Neuron (in vitro differentiated cells): ENCODE measurements around the gene RHOG.

ENCODE experiments used
- H2AFZ ChIP-seq: one replicate; pipeline ENCODE4 v1.6.1; 2013; ENCODE audit warnings: low read depth, mild to moderate bottlenecking, inconsistent platforms, low read length, moderate library complexity
- H3K27me3 ChIP-seq: one replicate; pipeline ENCODE4 v1.6.1; 2013; ENCODE audit warnings: low read length; ENCODE audit not compliant: insufficient read depth
- H3K36me3 ChIP-seq: one replicate; pipeline ENCODE4 v1.6.1; 2013; ENCODE audit warnings: low read length; ENCODE audit not compliant: insufficient read depth
- H3K4me1 ChIP-seq: one replicate; pipeline ENCODE4 v1.6.1; 2013; ENCODE audit warnings: low read length; ENCODE audit not compliant: insufficient read depth
- H3K4me3 ChIP-seq: 2 replicates; pipeline ENCODE4 v1.5.1; 2013; ENCODE audit warnings: mild to moderate bottlenecking, low read length, moderate library complexity
- H3K9me3 ChIP-seq: one replicate; pipeline ENCODE4 v1.6.1; 2013; ENCODE audit warnings: low read length

RHOG gene

DNA sequence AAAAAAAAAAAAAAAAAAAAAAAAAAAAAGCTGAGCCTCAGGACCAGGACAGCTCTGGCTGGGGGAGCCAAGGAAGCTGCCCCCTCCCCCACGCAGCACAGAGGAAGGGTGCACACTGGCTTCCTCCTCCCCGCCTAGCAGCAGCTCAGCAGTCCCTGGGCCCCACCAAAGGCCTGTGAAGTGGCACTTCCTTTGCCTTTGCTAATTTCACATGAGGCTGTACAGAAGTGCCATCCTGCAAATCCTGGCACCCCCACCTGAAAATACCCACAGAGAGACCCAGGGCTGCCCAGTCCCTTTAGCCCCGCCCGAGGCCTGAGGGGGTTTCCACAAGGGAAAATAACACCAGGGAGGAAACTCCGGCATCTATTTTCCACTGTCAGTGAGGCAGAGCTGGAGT lies 3.9 kb downstream of the RHOG start:
- Histone ChIP-seq H2AFZ (no peak overlapping the region), H3K4me1 (peaks cover 14% of the 10 kb centered on the region), H3K36me3 (peaks cover 4% of the 10 kb centered on the region), H3K9me3 (no peaks in the 10 kb centered on the region), H3K27me3 (no peaks in the 10 kb centered on the region), H3K4me3 (no peak overlapping the region)

DNA sequence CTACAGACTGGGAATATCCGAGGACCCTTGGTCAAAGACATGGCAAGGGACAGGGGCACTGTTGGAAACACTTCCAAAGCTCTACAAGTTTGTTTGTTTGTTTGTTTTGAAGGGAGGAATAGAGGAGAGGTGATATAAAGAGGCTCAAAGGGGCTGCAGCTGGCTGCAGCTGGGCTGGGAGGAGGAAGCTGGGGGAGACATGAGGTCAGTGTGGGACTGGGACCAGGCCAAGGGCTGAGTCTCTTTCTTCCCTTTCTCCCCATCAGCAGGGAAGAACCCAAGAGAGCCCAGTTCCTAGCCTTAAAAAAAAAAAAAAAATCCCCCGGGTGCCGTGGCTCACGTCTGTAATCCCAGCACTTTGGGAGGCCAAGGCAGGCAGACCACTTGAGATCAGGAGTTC lies 5.0 kb downstream of the RHOG start:
- Histone ChIP-seq H3K4me3 (no peak overlapping the region), H3K36me3 (peaks cover 9% of the 10 kb centered on the region), H3K9me3 (no peaks in the 10 kb centered on the region), H2AFZ (no peak overlapping the region), H3K27me3 (no peaks in the 10 kb centered on the region), H3K4me1 (peaks cover 13% of the 10 kb centered on the region)

DNA sequence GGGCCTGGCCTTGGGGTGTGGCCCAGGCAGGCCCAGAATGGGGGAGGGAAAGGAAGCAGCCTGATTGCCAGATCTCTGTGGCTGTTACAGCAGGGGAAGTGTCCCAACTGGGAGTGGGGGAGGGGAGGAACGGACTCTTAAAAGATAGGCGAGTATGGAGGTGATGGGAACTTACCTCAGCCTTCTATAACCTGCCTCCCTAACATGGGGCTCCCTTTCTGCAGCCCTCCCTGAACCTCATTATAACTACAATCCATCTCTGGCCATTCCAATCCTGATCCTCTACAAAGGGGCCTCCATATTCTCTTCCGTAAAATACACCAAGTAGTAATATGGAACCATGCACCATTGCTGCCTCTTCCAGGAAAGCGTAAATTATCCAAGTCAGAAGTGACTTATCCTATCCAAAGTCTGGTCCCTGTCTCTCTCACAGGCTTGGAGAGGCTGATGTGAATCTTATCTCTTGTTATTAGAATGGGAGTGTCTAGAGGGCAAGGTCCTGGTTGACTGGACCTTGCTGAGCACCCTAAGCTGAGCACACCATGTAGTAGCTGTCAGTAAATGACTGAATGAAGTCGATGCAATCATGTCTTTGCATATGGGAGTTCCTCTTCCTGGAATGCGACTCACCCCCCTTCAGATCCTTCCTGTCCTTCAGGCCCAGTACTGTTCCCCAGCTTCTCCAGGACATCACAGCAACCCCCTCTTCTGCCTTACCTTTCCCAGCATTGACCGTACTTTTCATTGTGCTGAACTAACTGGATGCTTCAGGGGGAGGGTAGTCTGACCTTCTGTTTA lies 5.9 kb downstream of the RHOG start:
- H3K36me3 ChIP-seq: peaks cover 17% of the 10 kb centered on the region
- no peaks in the 10 kb centered on the region for H3K9me3 ChIP-seq
- no peak overlapping the region for H2AFZ ChIP-seq
- no peak overlapping the region for H3K4me3 ChIP-seq
- H3K4me1 ChIP-seq: peaks cover 11% of the 10 kb centered on the region
- H3K27me3 ChIP-seq: no peaks in the 10 kb centered on the region

DNA sequence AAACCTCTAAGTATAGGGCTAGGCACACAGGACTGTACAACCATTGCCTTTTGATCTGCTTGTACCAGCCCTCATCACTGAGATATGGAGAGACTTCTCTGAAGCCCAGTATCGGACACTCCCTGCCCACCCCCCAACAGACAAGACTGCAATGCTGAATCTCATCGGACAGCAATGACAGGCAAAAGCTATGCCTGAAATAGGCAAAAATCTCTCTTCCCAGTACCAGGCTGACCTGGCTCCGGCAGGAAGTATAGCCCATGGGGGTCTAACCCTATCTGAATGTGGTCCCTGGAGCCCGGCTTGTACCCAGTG lies 6.5 kb downstream of the RHOG start:
- Histone ChIP-seq H3K4me1 (peaks cover 5% of the 10 kb centered on the region), H3K4me3 (no peak overlapping the region), H3K36me3 (peaks cover 18% of the 10 kb centered on the region), H3K27me3 (no peaks in the 10 kb centered on the region), H2AFZ (no peak overlapping the region), H3K9me3 (no peaks in the 10 kb centered on the region)

DNA sequence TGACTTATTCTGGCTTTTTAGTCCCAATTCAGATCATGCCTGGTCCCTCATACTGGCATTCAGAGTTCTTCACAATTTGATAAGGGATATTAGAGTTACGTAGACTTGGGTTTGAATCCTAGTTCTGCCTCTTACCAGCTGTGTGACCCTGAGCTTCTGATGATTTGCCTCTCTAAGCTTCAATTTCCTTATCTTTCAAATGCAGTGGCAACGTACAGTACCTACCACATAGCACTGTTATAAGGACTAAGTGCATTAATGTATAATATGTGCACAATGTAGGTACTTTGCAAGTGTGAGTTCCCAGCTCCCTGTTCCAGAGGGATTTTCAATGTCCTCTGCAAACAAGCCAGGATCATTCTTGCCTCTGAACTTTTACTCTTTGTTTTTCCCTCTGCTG lies 7.3 kb downstream of the RHOG start:
- H3K4me3 ChIP-seq: no peak overlapping the region
- H3K36me3 ChIP-seq: peaks cover 18% of the 10 kb centered on the region
- H3K9me3 ChIP-seq: no peaks in the 10 kb centered on the region
- peaks cover 5% of the 10 kb centered on the region for H3K4me1 ChIP-seq
- H3K27me3 ChIP-seq: no peaks in the 10 kb centered on the region
- no peak overlapping the region for H2AFZ ChIP-seq

DNA sequence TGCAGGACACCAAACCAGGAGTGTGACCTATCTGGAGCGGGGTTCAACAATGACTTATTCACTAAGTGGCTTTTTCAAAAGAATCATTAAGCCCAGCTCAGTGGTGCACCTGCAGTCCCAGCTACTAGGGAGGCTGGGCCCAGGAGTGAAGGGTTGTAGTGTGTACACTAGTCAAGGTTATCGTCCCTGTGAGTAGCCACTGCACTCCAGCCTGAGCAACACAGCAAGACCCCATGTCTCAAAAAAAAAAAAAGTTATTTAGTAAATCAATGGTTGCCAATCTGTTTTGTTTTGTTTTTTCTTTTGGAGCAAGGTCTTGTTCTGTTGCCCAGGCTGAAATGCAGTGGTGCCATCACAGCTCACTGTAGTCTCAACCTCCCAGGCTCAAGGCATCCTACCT lies 7.9 kb downstream of the RHOG start:
- peaks cover under 1% of the 10 kb centered on the region for H3K4me1 ChIP-seq
- no peak overlapping the region for H3K4me3 ChIP-seq
- peaks cover 20% of the 10 kb centered on the region for H3K36me3 ChIP-seq

DNA sequence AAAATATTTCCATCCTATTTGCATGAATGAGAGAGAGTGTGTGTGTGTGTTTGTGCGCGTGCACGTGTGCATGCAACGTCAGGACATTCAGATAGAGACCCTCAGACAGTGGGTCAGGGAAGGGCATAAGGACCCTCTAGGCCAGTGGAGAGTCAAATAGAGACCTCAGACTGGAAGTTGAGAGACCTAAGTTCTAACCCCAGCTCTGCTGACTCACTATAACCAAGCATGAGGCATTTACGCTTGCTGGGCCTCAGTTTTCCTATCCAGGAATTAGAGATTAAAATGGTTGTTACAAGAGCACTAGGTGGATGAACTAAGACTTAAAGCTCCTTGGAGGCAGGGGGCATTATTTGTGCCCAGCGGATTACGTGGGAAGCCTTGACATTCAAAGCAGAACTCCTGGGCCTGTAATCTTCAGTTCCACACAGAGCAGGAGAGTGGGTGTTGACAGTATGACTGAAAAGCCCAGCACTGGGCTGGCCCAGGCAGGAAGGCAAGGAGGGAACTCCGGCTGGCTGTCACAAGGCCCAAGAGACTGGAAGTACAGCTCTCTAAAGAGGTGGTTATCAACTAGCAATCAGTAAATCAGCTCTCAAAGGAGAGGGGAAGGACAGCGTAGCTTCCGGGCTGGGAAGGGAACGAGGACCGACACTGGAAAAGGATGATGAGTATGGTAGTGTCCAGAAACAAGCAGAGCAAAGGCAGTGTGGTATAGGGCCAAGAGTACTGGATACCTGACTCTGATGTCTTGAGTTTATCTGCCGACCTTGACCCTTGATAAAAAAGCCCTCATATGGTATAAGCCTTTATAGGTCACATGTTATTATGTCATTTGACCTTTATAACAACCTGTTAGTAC lies 9.2 kb downstream of the RHOG start:
- no peaks in the 10 kb centered on the region for H3K9me3 ChIP-seq
- H2AFZ ChIP-seq: no peak overlapping the region
- H3K4me1 ChIP-seq: no peaks in the 10 kb centered on the region
- H3K4me3 ChIP-seq: no peak overlapping the region
- peaks cover 32% of the 10 kb centered on the region for H3K36me3 ChIP-seq
- H3K27me3 ChIP-seq: no peaks in the 10 kb centered on the region

More for the DNA sequence above, 7.9 kb downstream of the RHOG start:
- Histone ChIP-seq H3K27me3 (no peaks in the 10 kb centered on the region), H3K9me3 (no peaks in the 10 kb centered on the region), H2AFZ (no peak overlapping the region)

DNA sequence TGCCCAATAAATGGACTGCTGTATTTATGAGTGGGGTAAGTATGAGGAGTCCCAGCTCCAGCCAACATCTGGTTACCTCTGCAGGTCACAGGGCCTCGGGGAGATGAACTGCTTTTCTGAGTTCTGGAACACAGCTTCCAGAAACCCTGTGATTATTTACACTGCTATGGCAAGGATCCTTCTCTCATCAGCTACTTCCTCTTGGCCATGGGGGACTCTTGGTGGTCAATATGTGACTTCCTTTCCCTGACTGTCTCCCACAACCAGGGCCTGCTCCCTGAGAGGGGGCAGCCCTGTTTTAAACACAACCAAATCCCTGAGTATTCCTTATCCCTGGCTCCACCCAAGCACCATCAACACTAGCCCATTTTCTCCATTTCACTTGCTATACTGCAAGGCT lies 10.0 kb downstream of the RHOG start:
- Histone ChIP-seq H3K27me3 (no peaks in the 10 kb centered on the region), H3K9me3 (no peaks in the 10 kb centered on the region), H2AFZ (no peak overlapping the region), H3K4me1 (no peaks in the 10 kb centered on the region), H3K36me3 (peaks cover 40% of the 10 kb centered on the region), H3K4me3 (no peak overlapping the region)

DNA sequence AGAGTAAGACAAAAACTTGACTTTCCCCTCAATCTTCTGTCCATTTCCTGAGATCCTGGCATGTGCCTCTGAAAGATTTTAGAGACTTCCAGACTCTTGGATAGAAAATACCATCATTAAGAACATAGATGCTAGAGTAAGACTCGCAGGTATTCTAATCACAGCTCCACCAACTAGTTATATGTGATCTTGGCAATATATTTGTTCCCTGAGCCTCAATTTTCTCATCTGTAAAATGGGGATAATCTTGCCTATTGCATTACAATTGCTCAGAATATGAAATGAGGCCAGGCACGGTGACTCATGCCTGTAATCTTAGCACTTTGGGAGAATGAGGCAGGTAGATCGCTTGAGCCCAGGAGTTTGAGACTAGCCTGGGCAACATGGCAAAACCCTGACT lies 10.7 kb downstream of the RHOG start:
- H2AFZ ChIP-seq: no peak overlapping the region
- H3K27me3 ChIP-seq: no peaks in the 10 kb centered on the region
- no peaks in the 10 kb centered on the region for H3K9me3 ChIP-seq
- H3K4me3 ChIP-seq: no peak overlapping the region
- no peaks in the 10 kb centered on the region for H3K4me1 ChIP-seq
- H3K36me3 ChIP-seq: peaks cover 39% of the 10 kb centered on the region

DNA sequence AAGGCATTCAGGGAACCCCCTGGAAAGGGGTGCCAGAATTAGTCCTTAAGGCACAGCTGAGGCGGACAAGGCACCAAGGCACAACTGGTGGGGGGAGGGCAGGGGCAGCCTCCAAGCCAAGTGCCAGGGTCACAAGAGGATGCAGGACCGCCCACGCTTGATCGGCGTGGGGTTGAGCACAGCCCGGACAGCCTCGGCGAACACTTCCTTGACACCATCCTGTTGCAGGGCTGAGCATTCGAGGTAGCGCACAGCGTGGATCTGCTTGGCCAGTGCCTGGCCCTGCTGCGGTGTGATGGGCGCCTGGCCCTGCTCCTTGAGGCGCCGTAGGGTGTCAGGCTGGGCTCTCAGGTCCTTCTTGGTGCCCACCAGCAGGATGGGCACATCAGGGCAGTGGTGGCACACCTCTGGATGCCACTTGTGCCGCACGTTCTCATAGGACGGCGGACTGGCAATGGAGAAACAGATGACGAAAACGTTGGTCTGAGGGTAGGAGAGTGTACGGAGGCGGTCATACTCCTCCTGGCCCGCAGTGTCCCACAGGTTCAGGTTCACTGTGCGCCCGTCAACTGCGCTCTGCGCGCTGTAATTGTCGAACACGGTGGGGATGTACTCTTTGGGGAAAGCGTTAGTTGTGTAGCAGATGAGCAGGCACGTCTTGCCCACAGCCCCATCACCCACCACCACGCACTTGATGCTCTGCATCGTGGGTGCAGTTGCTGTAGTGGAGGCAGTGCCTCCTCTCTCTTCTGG lies 13.1 kb downstream of the RHOG start:
- Histone ChIP-seq H3K36me3 (peaks cover 42% of the 10 kb centered on the region), H3K4me3 (no peak overlapping the region)

DNA sequence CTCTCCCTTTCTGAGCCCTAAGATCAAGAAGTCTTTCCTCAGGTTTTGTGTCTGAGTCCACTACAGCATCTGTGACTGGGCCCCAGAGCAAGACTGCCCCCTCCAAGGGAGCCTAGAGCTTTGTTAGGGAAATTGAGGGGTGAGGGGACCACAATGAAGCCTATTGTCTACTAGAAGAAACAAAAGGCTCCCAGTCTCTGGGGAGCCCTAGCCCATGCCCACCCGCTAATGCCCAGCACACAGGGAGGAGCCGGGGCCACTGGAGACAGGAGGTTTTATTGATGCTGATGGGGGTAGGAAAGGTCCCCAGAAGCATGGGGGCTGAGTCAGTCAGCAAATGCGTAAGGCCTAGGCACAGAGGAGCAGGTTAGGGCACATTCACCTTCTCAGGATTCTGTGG lies 14.0 kb downstream of the RHOG start:
- no peaks in the 10 kb centered on the region for H3K4me1 ChIP-seq
- no peaks in the 10 kb centered on the region for H3K9me3 ChIP-seq
- H3K36me3 ChIP-seq: peaks cover 42% of the 10 kb centered on the region
- no peak overlapping the region for H3K4me3 ChIP-seq
- H2AFZ ChIP-seq: no peak overlapping the region
- H3K27me3 ChIP-seq: no peaks in the 10 kb centered on the region

More for the DNA sequence above, 13.1 kb downstream of the RHOG start:
- no peaks in the 10 kb centered on the region for H3K4me1 ChIP-seq
- no peaks in the 10 kb centered on the region for H3K27me3 ChIP-seq
- no peaks in the 10 kb centered on the region for H3K9me3 ChIP-seq
- H2AFZ ChIP-seq: no peak overlapping the region

DNA sequence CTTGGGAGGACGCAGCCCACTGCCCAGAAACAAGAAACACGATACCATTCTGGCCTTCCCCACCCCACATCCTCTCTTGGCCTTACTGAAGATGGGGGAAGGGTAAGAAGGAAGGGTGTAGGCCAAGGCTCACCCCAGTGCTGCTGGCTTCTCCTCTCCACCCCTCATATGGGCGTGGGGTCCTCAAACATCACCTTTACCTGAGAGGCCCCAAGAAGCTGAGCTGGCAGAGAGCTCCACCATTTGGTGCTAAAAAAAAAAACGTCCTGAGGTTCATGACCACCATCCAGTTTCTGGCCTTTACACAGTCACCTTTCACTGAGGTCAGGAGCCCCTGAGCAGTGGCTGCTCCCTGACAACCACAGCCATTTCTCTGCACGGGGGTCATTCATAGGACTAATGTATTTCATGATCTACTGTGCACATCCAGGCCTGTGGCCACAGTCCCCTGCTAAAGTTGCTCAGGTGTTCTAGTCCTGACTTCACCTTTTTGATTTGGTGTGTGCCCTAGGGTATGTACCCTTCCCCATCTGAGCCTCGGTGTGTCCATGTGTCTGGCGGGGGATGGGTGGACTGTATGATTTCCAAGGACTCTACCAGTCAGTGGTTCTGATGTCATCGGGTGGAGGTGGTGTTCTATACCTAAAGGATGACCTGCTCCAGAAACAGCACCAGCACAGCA lies 15.1 kb downstream of the RHOG start:
- Histone ChIP-seq H3K9me3 (no peaks in the 10 kb centered on the region), H3K27me3 (no peaks in the 10 kb centered on the region), H3K4me3 (no peak overlapping the region), H3K36me3 (peaks cover 36% of the 10 kb centered on the region), H2AFZ (no peak overlapping the region), H3K4me1 (no peaks in the 10 kb centered on the region)
